A673 (cell line): ENCODE results near the gene RNF7. TPM values are rescaled to one million over a fixed set of nuclear protein-coding genes. Genes with fewer than 3 reads are reported as not detected.

ENCODE experiments used
- BruUV-seq: library from RNA; stranded (reverse); fragments of 400-500 nt; replicated peaks from 2 replicates; lab custom pipeline; 2021; lab: Mats Ljungman, UMichigan
- CTCF ChIA-PET: fragments of 300-600 bp; sonication (Branson Sonifier 250); formaldehyde crosslinking; loops from one replicate; lab custom pipeline; 2022; ENCODE audit warnings: antibody characterized with exemption; lab: Charles Lee
- POLR2A ChIA-PET: fragments of 300-600 bp; sonication (Branson Sonifier 250); formaldehyde crosslinking; loops from one replicate; lab custom pipeline; 2022; ENCODE audit warnings: antibody characterized with exemption; ENCODE audit not compliant: low non-redundant PET; lab: Charles Lee
- DNase-seq: peaks from one replicate; pipeline ENCODE4 v3.0.0-alpha.2; 2015; ENCODE audit warnings: low spot score
- H3K27ac ChIP-seq: fragments of 200-600 bp; sonication (generic); 2 replicates; pipeline ENCODE4 v1.5.1; 2016; ENCODE audit warnings: mixed run types, low read depth, mild to moderate bottlenecking, mixed read lengths, antibody characterized with exemption, low read length; ENCODE audit not compliant: poor library complexity, severe bottlenecking
- H3K27me3 ChIP-seq: fragments of 200-600 bp; sonication (generic); replicated peaks from 2 replicates; pipeline ENCODE4 v1.6.1; 2017; ENCODE audit warnings: mixed run types, low read depth, mild to moderate bottlenecking, mixed read lengths, antibody characterized with exemption, low read length; ENCODE audit not compliant: insufficient read depth, poor library complexity
- H3K36me3 ChIP-seq: fragments of 200-600 bp; sonication (generic); 2 replicates; pipeline ENCODE4 v1.6.1; 2016; ENCODE audit warnings: mixed run types, mild to moderate bottlenecking, mixed read lengths, antibody characterized with exemption, low read length; ENCODE audit not compliant: insufficient read depth, poor library complexity, severe bottlenecking
- H3K4me1 ChIP-seq: fragments of 200-600 bp; sonication (generic); 2 replicates; pipeline ENCODE4 v1.6.1; 2017; ENCODE audit warnings: mixed run types, mild to moderate bottlenecking, mixed read lengths, antibody characterized with exemption, low read length; ENCODE audit not compliant: insufficient read depth, poor library complexity, severe bottlenecking
- H3K4me3 ChIP-seq: fragments of 200-600 bp; sonication (generic); 2 replicates; pipeline ENCODE4 v1.5.1; 2016; ENCODE audit warnings: low read depth, mixed run types, mild to moderate bottlenecking, mixed read lengths, low read length; ENCODE audit not compliant: poor library complexity, severe bottlenecking
- H3K9me3 ChIP-seq: fragments of 200-600 bp; sonication (generic); 2 replicates; pipeline ENCODE4 v1.6.1; 2016; ENCODE audit warnings: mixed run types, low read depth, mild to moderate bottlenecking, mixed read lengths, antibody characterized with exemption, low read length; ENCODE audit not compliant: poor library complexity, severe bottlenecking
- EZH2 ChIP-seq: fragments of 200-600 bp; sonication (generic); IDR thresholded peaks from 2 replicates; pipeline ENCODE4 v1.6.1; 2017; ENCODE audit warnings: borderline replicate concordance, low read depth, mild to moderate bottlenecking, mixed read lengths, antibody characterized with exemption, low read length; ENCODE audit not compliant: poor library complexity, severe bottlenecking
- intact Hi-C: fragments of 100-400 bp; cut with micrococcal nuclease; formaldehyde crosslinking; loops from one replicate; pipeline ENCODE4 v1.10.0; 2022; ENCODE audit not compliant: unreplicated experiment
- total RNA-seq: library from RNA; stranded (reverse); gene quantifications from 2 replicates; pipeline ENCODE4 v1.2.3, GENCODE V29; 2021
- TF ChIP-seq, protein P1 (sequence below): fragments of 300-800, 200-600 bp; sonication (generic); conservative IDR thresholded peaks from 2 replicates; pipeline ENCODE4 v1.5.1; 2017; ENCODE audit warnings: low read depth, mild to moderate bottlenecking, antibody characterized with exemption, low read length, moderate library complexity, mixed read lengths

RNF7 gene
- total RNA-seq, 1 experiment from 2014 or later, result 123 TPM

DNA sequence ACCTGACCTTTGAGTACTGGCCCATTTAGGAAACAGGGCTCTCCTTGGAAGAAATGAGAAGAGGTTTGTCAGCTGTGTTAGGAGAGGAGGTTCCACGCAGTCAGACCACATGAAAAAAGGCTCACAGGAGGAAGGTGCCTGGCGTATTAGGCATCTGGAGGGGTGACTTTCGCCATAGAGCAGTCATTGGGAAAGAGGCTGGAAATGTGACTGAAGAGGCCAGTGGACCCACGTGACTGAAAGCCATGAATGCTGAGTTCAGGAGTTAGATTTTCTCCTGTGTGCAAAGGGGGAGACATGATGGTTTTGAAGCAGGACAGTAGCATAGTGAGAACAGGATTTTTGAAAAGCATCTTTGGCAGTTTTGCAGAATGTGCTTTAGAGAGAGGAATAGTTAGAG is 29.7 kb upstream of the RNF7 start:
- no peaks in the 10 kb centered on the region for H3K9me3 ChIP-seq
- H3K4me1 ChIP-seq, result no peaks in the 10 kb centered on the region
- H3K27me3 ChIP-seq, result no peaks in the 10 kb centered on the region
- TF ChIP-seq, protein P1, sequence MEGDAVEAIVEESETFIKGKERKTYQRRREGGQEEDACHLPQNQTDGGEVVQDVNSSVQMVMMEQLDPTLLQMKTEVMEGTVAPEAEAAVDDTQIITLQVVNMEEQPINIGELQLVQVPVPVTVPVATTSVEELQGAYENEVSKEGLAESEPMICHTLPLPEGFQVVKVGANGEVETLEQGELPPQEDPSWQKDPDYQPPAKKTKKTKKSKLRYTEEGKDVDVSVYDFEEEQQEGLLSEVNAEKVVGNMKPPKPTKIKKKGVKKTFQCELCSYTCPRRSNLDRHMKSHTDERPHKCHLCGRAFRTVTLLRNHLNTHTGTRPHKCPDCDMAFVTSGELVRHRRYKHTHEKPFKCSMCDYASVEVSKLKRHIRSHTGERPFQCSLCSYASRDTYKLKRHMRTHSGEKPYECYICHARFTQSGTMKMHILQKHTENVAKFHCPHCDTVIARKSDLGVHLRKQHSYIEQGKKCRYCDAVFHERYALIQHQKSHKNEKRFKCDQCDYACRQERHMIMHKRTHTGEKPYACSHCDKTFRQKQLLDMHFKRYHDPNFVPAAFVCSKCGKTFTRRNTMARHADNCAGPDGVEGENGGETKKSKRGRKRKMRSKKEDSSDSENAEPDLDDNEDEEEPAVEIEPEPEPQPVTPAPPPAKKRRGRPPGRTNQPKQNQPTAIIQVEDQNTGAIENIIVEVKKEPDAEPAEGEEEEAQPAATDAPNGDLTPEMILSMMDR, result no peak
- TF ChIP-seq EZH2, result no peak
- no peaks in the 10 kb centered on the region for H3K36me3 ChIP-seq
- ChIA-PET POLR2A (no interaction called here), CTCF (no interaction called here)
- DNase-seq, result no peak
- H3K27ac ChIP-seq, result no peak overlapping the region
- no TSS peak for BruUV-seq
- no peak overlapping the region for H3K4me3 ChIP-seq
- intact Hi-C loops, result no loop called here

- Histone ChIP-seq H3K36me3 (no peaks in the 10 kb centered on the region), H3K4me1 (no peaks in the 10 kb centered on the region), H3K27me3 (no peaks in the 10 kb centered on the region), H3K27ac (no peak overlapping the region), H3K9me3 (no peaks in the 10 kb centered on the region), H3K4me3 (no peak overlapping the region)
- TF ChIP-seq, protein P1, result no peak
- no peak for TF ChIP-seq EZH2
- no peak for DNase-seq
- POLR2A ChIA-PET, result no interaction called here
- no TSS peak for BruUV-seq
- intact Hi-C loops, result no loop called here
- CTCF ChIA-PET, result no interaction called here
These were observed 28.9 kb upstream of the RNF7 start for GRCh38 chr3:141709126-141709770.

DNA sequence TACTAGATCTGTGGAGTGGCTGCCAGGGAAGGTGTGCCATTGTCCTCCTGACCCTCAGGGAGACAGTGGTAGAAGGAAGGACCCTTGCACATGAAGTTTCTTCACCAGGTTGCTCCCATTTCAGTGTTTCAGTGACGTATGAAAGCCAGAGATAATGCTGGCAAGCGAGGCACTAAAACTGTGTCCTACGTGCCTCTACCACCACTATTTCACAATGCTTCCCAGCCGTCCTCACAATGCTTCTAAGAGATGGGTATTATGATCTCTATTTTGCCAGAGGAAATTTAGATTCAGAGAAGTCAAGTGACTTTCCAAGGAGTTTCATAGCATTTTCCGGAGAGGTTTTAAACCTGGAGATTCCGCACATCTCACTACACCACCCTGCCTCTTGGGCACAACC is 28.0 kb upstream of the RNF7 start:
- intact Hi-C loops, result no loop called here
- H3K4me1 ChIP-seq, result no peaks in the 10 kb centered on the region
- no peak for DNase-seq
- H3K27me3 ChIP-seq, result no peaks in the 10 kb centered on the region
- no peak overlapping the region for H3K27ac ChIP-seq
- no TSS peak for BruUV-seq
- no peak overlapping the region for H3K4me3 ChIP-seq
- peaks cover 2% of the 10 kb centered on the region for H3K9me3 ChIP-seq
- ChIA-PET CTCF (no interaction called here), POLR2A (no interaction called here)
- TF ChIP-seq, protein P1, result no peak
- no peak for TF ChIP-seq EZH2
- H3K36me3 ChIP-seq, result no peaks in the 10 kb centered on the region
